Subcutaneous adipose tissue (tissue), 4 donors: ENCODE measurements around the gene TTC17. TPM values are rescaled to one million over a fixed set of nuclear protein-coding genes. Genes with fewer than 3 reads are reported as not detected.

Experiments
- total RNA-seq, 4 donors: library from RNA; depleted of rRNA; stranded (reverse); fragments of >200 nt; gene quantifications; one replicate each; pipeline ENCODE4 v1.1.0, GENCODE V29; 2016
- TF ChIP-seq, protein P1 (sequence below): fragments of 450-650 bp; IDR thresholded peaks from one replicate; pipeline ENCODE4 v1.5.1; 2016; ENCODE audit warnings: low read depth, mild to moderate bottlenecking, control low read depth, antibody characterized with exemption, moderate library complexity

Gene TTC17
- total RNA-seq, 4 donors from 2014 or later: 105 to 144 (median 117) TPM

DNA sequence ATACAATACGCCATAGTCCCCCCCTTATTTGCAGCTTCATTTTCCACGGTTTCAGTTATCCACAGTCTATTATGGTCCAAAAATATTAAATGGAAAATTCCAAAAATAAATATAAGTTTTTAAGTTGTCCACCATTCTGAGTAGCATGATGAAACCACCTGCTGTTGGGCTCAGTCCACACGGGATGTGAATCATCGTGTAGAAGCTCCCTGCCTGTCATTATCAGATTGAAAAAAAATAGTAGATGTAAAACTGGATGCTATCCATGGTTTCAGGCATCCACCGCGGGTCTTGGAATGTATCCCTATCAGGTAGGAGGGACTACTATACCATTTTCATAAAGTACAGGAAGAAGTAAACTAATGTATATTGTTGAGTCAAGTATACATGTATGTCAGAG lies 127.4 kb downstream of the TTC17 start:
- TF ChIP-seq, protein P1, sequence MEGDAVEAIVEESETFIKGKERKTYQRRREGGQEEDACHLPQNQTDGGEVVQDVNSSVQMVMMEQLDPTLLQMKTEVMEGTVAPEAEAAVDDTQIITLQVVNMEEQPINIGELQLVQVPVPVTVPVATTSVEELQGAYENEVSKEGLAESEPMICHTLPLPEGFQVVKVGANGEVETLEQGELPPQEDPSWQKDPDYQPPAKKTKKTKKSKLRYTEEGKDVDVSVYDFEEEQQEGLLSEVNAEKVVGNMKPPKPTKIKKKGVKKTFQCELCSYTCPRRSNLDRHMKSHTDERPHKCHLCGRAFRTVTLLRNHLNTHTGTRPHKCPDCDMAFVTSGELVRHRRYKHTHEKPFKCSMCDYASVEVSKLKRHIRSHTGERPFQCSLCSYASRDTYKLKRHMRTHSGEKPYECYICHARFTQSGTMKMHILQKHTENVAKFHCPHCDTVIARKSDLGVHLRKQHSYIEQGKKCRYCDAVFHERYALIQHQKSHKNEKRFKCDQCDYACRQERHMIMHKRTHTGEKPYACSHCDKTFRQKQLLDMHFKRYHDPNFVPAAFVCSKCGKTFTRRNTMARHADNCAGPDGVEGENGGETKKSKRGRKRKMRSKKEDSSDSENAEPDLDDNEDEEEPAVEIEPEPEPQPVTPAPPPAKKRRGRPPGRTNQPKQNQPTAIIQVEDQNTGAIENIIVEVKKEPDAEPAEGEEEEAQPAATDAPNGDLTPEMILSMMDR: no peak

DNA sequence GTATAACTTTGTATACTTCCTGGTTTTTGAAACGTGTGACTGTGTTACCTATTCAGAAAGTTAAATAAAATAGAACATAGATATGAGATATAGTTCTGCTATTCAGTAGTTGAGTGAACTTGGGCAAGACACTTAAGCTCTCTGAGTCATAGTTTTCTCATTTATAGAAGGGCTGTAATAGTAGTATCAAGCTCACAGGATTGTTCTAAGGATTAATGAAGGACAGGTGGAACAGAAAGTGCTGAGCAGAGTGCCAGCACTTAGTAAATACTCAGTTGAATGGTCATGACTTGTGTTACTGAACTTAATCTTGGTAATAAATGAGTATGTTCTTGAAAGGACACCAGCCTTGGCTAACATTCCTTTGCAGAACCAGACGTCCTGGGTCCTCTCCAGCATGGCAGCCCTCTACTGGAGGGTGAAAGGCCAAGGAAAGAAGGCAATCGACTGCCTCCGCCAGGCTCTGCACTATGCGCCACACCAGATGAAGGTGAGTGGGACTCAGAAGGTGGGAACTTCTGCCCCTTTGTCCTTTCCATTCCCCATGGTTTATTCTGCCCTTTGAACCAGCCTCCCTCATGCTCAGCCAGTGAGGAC lies 131.2 kb downstream of the TTC17 start:
- TF ChIP-seq, protein P1: no peak

DNA sequence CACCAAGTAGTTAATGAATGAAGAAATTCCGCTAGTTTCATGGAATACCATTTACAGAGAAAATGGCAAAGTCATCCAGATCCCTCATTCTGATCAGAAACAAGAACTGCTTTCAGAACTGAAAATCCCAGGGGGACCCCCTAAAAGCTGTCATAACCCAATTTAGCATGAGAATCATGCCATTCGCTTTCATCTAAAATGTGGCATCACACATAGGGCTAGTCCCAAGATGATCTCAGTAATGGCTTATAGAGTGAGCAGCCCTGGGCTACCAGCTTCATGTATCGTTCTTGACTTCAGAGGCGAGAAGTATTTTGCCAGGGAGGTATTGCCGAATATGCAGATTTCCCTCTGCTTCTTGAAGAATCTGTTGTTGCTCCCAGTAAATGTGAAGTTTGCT lies 134.0 kb downstream of the TTC17 start:
- TF ChIP-seq, protein P1: no peak

DNA sequence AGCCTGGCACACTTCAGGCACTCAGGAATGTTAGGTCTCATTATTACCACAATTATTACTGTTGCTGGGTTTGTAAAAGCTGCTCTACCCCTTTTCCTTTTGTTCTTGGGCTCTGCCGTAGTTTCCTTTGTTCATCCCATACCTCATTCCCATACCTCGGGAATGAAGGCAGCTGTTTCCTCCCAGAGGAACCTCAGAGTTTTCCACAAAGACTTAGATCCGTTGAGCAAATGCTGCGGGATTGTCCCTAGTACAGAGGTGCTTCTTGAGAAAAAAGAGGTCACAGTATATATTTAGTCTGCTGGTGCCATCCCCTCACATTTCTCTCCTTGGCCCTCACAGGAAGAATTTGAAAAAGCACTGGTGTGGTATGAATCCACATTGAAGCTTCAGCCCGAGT lies 134.7 kb downstream of the TTC17 start:
- TF ChIP-seq, protein P1: no peak

DNA sequence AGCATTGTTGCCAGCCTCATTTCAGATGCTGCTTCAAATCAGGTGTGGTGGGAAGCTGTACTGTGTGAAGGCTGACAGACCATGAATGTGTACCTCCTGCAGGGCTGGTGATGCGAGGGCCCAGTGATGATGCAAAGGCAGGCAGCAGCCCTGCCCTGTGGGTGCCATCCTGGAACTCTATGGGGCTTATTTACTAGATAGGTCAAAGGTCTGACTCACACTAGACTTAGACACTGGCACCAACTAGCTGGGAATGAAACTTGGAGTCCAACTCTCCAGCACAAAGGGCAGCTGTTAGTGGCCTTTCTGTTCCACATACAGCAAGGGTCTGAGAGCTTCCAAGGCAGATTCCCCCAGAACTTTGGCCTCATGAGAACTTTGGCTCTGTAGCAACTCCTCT lies 138.4 kb downstream of the TTC17 start:
- TF ChIP-seq, protein P1: no peak

DNA sequence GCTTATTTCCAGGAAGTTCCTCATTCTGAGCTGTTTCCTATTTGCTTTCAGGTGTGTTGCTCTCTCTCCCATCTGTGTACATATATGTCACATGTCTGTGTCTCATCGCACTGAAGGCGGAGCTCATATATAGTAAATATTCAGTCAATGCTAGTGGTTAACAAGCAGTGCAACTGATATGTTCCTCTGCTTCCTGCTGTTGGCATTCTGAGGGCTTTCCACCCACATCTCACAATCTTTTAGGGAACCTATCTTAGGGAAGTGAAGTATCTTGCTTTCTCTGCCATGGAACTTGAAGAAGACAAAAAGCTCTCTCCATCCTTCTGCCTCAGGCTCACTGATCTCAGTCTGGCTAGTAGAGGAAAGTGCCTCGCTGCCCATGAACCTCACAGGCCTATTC lies 139.8 kb downstream of the TTC17 start:
- TF ChIP-seq, protein P1: no peak

DNA sequence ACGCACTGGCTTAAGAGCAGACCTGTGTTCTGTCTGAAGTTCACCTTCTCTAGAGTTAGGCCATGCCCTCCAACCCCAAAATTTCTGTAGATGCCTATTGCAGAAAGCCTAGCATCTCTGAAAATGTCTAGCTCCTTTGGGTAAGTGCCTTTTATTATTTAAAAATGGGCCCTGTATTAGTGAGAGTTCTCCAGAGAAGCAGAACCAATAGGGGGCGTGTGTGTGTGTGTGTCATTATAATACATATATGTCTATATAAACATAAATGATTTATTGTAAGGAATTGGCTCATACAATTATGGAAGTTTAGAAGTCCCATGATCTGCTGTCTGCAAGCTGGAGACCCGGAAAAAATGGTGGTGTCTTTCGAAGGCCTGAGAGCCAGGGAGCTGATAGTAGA lies 144.7 kb downstream of the TTC17 start:
- TF ChIP-seq, protein P1: no peak
